ENCODE data around the gene IDE. TPM values are rescaled to one million over a fixed set of nuclear protein-coding genes. Genes with fewer than 3 reads are reported as not detected.
A peak's percentile ranks its signal among the peaks of the same experiment; 100 is the strongest.
"Not testable (repeated sequence)": the region's sequence is repeated elsewhere in the genome, so short reads cannot be mapped to it uniquely, and the experiment has no call there.

Gene IDE
- total RNA-seq = 34.8 TPM

DNA sequence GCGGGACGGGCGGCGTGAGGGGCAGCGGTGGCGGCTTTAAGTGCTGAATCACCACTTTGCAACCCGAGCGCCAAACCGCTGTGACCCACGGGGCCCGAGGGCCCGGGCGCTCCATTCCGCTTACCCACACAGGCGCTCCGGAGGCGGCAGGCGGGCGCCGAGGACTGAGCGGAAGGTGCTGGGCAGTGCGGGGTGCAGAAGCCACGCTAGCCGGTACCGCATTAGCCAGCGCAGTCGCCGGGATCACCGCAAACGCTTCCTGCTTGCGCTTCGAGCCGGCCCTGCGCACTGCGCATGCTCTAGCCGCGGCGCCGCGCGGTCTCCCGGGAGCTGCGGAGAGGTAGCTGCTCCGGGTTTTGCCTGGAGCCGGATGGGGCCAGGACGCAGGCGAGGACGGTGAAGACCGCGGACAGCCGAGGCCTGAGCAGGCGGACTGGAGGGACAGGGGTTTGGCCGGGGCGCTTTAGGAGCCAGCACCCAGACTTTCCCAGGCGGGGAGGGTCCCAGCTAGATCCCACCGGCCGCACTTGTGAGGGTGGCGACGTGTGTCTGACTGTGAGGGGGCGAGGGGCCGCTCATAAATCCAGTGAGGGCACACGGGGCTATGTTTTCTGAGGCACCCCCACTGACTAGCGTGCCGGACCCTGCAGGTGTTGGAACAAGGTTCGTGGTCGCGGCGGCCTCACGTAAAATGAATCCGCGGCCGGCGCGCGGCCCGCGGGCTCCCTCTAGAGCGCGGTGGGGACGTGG lies at the start of gene IDE:
Gene IDE (minus strand): TSS at position 296 of the 750 bp plus-strand sequence. CDS start 74 bp downstream, at position 222.
- intact Hi-C loops (cut with DNase I) = loop anchor here (5.0 kb wide), 1 partner anchor 57 kb away; no protein-coding TSS in a partner anchor
- ATAC-seq = peak; percentile 96

DNA sequence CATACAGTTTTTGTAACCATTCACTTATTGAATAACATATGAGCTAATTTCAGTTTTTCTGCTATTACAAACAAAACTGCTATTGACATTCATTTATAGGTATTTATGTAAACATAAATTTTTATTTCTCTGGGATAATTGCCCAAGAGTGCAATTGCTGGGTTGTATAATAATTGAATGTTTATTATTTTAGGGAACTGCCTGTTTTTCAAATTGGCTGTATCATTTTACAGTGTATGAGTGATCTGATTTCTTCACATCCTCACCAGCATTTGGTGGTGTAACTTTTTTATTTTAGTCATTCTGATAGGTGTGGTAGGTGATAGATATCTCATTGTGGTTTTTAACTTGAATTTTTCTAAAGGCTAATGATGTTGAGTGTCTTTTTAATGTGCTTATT lies 45.5 kb upstream of the IDE start:
- no peak for ATAC-seq
- no peak for DNase-seq (ENCODE audit: low spot score)
- intact Hi-C loops (cut with DNase I) = no loop called here

More for the DNA sequence above, at the start of gene IDE:
- peak; percentile 89 for DNase-seq (ENCODE audit: low spot score)

GRCh38 chr10:92615515-92615914 lies 41.6 kb upstream of the IDE start:
- DNase-seq (ENCODE audit: low spot score) (no peak), ATAC-seq (no peak)
- intact Hi-C loops (cut with DNase I) = no loop called here

DNA sequence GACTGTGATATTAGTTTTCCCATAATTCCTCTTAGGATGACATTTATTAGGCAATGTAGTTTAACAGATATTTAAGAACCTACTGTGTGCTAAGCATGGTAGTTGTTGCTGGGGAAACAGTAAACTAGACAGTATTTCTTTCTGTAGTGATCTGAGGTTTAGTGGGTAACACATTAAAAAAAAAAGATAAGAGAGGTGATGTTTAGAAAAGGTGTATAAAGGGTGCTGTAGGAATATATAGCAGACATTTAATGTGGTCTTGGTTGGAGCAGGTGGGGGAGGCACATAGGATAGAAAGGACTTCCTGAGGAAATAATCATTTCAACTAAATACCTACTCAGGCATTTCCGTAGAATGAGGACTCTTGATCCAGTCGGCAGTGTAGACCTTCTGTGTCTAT lies 30.9 kb upstream of the IDE start:
- ATAC-seq = no peak
- no peak for DNase-seq (ENCODE audit: low spot score)
- intact Hi-C loops (cut with DNase I) = no loop called here

- ATAC-seq = no peak
- DNase-seq (ENCODE audit: low spot score) = no peak
- intact Hi-C loops (cut with DNase I) = no loop called here
These were observed 24.4 kb upstream of the IDE start for GRCh38 chr10:92598321-92598720.

DNA sequence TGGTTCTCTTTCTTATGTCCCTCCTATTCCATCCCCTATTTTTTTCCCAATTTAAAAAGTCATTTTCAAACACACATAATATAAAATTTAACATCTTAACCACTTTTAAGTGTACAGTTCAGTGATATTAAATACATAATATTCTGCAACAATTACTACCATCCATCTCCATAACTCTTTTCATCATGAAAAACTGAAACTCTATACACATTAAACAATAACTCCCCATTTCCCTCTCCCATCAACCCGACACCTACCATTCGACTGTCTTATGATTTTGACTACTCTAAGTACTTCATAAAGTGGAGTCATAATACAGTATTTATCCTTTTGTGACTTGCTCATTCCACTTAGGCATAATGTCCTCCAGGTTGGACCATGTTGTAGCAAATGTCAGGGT lies 21.6 kb upstream of the IDE start:
- ATAC-seq (no peak), DNase-seq (ENCODE audit: low spot score) (no peak)
- intact Hi-C loops (cut with DNase I) = no loop called here

GRCh38 chr10:92593619-92594588 lies 20.0 kb upstream of the IDE start:
- intact Hi-C loops (cut with DNase I) = no loop called here
- DNase-seq (ENCODE audit: low spot score) (no peak), ATAC-seq (no peak)

GRCh38 chr10:92592761-92593618 lies 19.1 kb upstream of the IDE start, which contains the start of gene KIF11:
KIF11 (plus strand) TSS chr10:92593130; CDS start chr10:92593376, 246 bp downstream.
- peak; percentile 98 for ATAC-seq
- intact Hi-C loops (cut with DNase I) = no loop called here
- DNase-seq (ENCODE audit: low spot score) = peak; percentile 98

GRCh38 chr10:92591550-92592022 lies 17.7 kb upstream of the IDE start:
- ATAC-seq = peak; percentile 96
- intact Hi-C loops (cut with DNase I) = no loop called here
- DNase-seq (ENCODE audit: low spot score) = peak; percentile 93

DNA sequence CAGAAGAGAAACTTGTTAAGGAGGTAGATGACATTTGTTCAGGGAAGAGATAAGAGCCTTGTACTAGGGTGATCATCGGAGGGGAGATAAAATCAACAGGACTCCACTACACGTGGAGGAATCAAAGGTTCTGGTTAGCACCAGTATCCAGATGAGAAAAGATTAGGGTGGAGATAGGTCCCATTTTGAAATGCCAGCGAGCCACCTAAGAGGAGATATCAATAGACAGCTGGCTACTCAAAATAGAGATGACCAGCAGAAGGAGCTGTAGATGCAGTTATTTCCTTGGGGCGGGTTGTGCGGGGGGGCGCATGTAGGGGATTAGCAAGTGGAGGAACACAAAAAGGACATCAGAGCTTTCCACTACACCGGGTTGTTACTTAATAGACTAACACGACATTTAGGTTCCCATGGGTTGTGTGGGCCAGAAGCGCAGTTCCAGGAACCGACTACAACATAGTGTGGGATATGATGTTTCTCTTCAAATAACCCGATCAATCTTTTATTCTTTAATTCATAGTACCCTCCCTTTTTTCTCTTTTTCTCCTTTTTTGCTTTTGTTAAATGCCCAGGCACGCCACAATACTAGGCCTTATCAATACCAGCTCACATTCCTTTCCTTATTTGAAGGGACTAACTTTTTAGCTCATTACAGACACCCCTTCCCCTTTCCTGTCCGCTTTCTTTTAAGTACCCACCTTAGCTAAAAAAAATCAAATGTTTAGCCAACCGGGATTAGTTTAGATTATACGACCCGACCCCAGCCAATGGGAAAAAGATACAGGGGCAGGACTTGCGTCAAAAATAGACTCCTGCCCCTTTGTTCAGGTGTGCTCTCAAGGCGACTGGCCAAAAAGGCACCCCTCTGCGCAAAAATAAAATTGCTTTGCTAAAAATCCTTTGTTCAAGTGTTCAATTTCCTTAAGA lies 17.0 kb upstream of the IDE start:
- DNase-seq (ENCODE audit: low spot score) (peak; percentile 75), ATAC-seq (peak; percentile 23)
- intact Hi-C loops (cut with DNase I) = no loop called here

DNA sequence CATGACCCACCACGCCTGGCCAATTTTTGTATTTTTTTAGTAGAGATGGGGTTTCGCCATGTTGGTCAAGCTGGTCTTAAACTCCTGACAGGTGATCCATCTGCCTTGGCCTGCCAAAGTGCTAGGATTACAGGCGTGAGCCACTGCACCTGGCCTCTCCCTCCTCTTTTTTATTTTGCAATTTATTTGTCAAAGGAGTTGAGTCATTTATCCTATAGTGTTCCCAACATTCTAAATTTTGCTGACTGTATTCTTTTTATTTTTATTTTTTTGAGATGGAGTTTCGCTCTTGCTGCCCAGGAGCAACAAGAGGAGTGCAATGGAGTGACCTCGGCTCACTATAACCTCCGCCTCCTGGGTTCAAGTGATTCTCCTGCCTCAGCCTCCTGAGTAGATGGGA lies 8.5 kb upstream of the IDE start:
- DNase-seq (ENCODE audit: low spot score); intact Hi-C loops (cut with DNase I); ATAC-seq: not testable (repeated sequence)

GRCh38 chr10:92575961-92576360 lies 2.1 kb upstream of the IDE start:
- intact Hi-C loops (cut with DNase I) = no loop called here
- ATAC-seq (no peak), DNase-seq (ENCODE audit: low spot score) (no peak)

DNA sequence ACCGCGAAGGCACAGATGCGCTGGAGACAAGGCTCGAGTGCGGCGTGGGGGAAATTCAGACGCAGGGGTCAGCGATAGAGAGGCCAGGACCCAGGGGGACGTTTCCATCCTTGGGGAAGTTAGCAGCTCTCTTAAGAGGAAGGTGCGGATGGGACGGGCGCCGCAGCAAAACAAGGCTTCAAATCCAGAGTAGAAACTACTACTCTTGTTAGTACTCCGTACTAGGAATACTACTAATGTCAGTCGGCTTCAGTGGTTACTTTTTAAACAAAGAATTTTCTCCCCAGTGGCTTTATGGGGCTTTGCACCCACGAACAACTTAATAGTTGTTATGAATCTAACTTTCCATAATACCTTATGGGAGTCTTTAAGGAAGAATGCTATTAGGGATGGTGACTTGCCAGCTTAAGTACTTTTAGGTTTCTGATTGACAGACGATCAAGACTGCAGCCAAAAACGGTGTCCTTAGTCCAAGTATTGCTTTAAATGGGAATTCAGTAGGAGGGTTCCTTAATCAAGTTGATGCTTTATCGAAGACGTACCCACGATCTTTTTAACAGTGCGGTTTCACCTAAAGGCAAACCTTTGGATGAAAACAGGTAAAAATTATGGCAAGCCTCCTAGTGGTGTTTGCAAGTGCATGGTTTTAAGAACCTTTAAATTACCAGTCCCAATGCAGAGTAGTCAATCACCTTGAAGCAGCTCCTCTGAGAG lies 812 bp upstream of the IDE start:
- ATAC-seq (peak; percentile 22), DNase-seq (ENCODE audit: low spot score) (no peak)
- intact Hi-C loops (cut with DNase I) = loop anchor here (5.0 kb wide), 1 partner anchor 57 kb away; no protein-coding TSS in a partner anchor

- intact Hi-C loops (cut with DNase I) = loop anchor here (5.0 kb wide), 1 partner anchor 56 kb away; no protein-coding TSS in a partner anchor
- no peak for DNase-seq (ENCODE audit: low spot score)
- peak; percentile 1 for ATAC-seq
These were observed 649 bp downstream of the IDE start for GRCh38 chr10:92573091-92573797.

GRCh38 chr10:92572362-92573090 lies 1.4 kb downstream of the IDE start:
- ATAC-seq (no peak), DNase-seq (ENCODE audit: low spot score) (no peak)
- intact Hi-C loops (cut with DNase I) = loop anchor here (5.0 kb wide), 1 partner anchor 55 kb away; no protein-coding TSS in a partner anchor

GRCh38 chr10:92571649-92572048 lies 2.2 kb downstream of the IDE start:
- ATAC-seq (no peak), DNase-seq (ENCODE audit: low spot score) (no peak)
- intact Hi-C loops (cut with DNase I) = loop anchor here (5.0 kb wide), 1 partner anchor 54 kb away; no protein-coding TSS in a partner anchor

All from sciatic nerve (tissue), 2 donors.